ENCODE data around the gene GIT2. TPM values are rescaled to one million over a fixed set of nuclear protein-coding genes. Genes with fewer than 3 reads are reported as not detected.
A peak's percentile ranks its signal among the peaks of the same experiment; 100 is the strongest.

GIT2 gene
- total and polyA plus RNA-seq, 10 of the 15 experiments (the other 5 are each of a cell fraction or from before 2014, with no cell fraction given) = 9.1 to 49.9 (median 43.9) TPM

- TF ChIP-seq NFYB (IDR thresholded peaks at IDR 0.05; ENCODE audit: insufficient read depth, low read depth, low read length) (no peak), LARP7 (IDR thresholded peaks at IDR 0.05) (no peak), NFYA (IDR thresholded peaks at IDR 0.05; ENCODE audit: borderline replicate concordance, low read depth, low read length) (no peak), ZBTB40 (IDR thresholded peaks at IDR 0.05; ENCODE audit: borderline replicate concordance) (no peak)
Measured at GRCh38 chr12:109999649-109999971, 3.4 kb upstream of the GIT2 start (continued).

GRCh38 chr12:109998904-109999648, 2.9 kb upstream of the GIT2 start, which contains the start of gene ANKRD13A:
TSS of gene ANKRD13A (plus strand) at chr12:109999430. CDS start at chr12:109999689, 259 bp downstream.
- H3K79me2 ChIP-seq (ENCODE audit: control insufficient read depth, insufficient read depth, low read length) = peaks cover 64% of the 10 kb centered on the region
- CTCF ChIA-PET = interaction anchor here (0.9 to 1.6 kb wide), 2 partner anchors 13 to 47 kb away, joined by 4 to 8 read pairs; no protein-coding TSS in a partner anchor
- WGBS (ENCODE audit: insufficient coverage, insufficient replicate concordance, low lambda C conversion rate, missing lambda C conversion rate) = under 1% methylated on average over 57 of the region's 62 CpGs
- no peaks in the 10 kb centered on the region for H4K20me1 ChIP-seq (ENCODE audit: control insufficient read depth, insufficient read depth)
- RAD21 ChIA-PET (ENCODE audit: unreplicated experiment) = interaction anchor here (0.7 to 3.8 kb wide), 5 partner anchors 13 to 432 kb away, joined by 3 to 31 read pairs (median 3); no protein-coding TSS in a partner anchor
- intact Hi-C loops (cut with micrococcal nuclease; ENCODE audit: unreplicated experiment) = no loop called here
- H2AFZ ChIP-seq (ENCODE audit: control insufficient read depth, low read depth, low read length) = peak within 1 kb of the TSS; percentile 99
- no peaks in the 10 kb centered on the region for H3K27me3 ChIP-seq (replicated peaks in 1 of 2; ENCODE audit: control insufficient read depth in 2 of 2, insufficient read depth in 2 of 2, low read length in 1 of 2)
- H3K4me3 ChIP-seq = peak within 1 kb of the TSS; percentile 92
- H3K36me3 ChIP-seq (ENCODE audit: control insufficient read depth in 2 of 2, insufficient read depth in 2 of 2, low read length in 1 of 2) = peaks cover 0 to 5% of the 10 kb centered on the region in 2 experiments; a peak in 1 of 4 replicates
- POLR2A ChIA-PET = interaction anchor here (0.6 to 4.6 kb wide), 9 partner anchors 9 to 1480 kb away, joined by 3 to 40 read pairs (median 3); no protein-coding TSS in a partner anchor
- H3K4me2 ChIP-seq (ENCODE audit: control insufficient read depth, insufficient read depth) = peak within 1 kb of the TSS; percentile 46
- FAIRE-seq = peak; percentile 35
- no peaks in the 10 kb centered on the region for H3K9me3 ChIP-seq (replicated peaks; ENCODE audit: control insufficient read depth, insufficient read depth, low read length)
- in situ Hi-C loops (cut with MboI) = no loop called here
- peak; percentile 65 for ATAC-seq
- SMC1A ChIA-PET (ENCODE audit: uncharacterized antibody, unreplicated experiment) = interaction anchor here (0.5 to 3.7 kb wide), 6 partner anchors 13 to 511 kb away, joined by 3 to 32 read pairs (median 4); no protein-coding TSS in a partner anchor
- H3K27ac ChIP-seq (ENCODE audit: control insufficient read depth, insufficient read depth) = peak within 1 kb of the TSS; percentile 99
- peak within 1 kb of the TSS; percentile 95 for H3K9ac ChIP-seq (ENCODE audit: control insufficient read depth, insufficient read depth, low read length)
- no TSS peak for BruUV-seq (replicated peaks)
- H3K4me1 ChIP-seq (ENCODE audit: control insufficient read depth, insufficient read depth, low read length) = peaks cover 23% of the 10 kb centered on the region
- peak; percentile 92 for DNase-seq (ENCODE audit: low read depth, low spot score)
- TF ChIP-seq SMARCA5 (IDR thresholded peaks at IDR 0.05) = peak; percentile 90; the same call in 1 of the 2 replicates
- peak; percentile 84 for TF ChIP-seq CREB1 (IDR thresholded peaks at IDR 0.05; ENCODE audit: low read depth)
- TF ChIP-seq EED (IDR thresholded peaks at IDR 0.05; ENCODE audit: low read depth) = no peak
- TF ChIP-seq HSF1 (IDR thresholded peaks at IDR 0.05; ENCODE audit: low read depth, low read length) = peak; percentile 19; the same call in 1 of the 2 replicates
- peak; percentile 80 for TF ChIP-seq NFIC (IDR thresholded peaks at IDR 0.05; ENCODE audit: low read depth, low read length)
- TF ChIP-seq BCL3 (IDR thresholded peaks at IDR 0.05; ENCODE audit: borderline replicate concordance, insufficient read depth, low read depth, low read length, poor library complexity, severe bottlenecking) = no peak
- peak; percentile 77; the same call in 1 of the 2 replicates for TF ChIP-seq ZBTB33 (IDR thresholded peaks at IDR 0.05)
- no peak for TF ChIP-seq JUNB (IDR thresholded peaks at IDR 0.05)
